Erythroblast (primary cell): ENCODE data around the gene KLHL3.

Experiments used
- GATA1 ChIP-seq: IDR thresholded peaks from 2 replicates; pipeline ENCODE4 v1.6.1; 2011; ENCODE audit warnings: low read depth, mild to moderate bottlenecking, control low read depth, low read length, moderate library complexity
- POLR2A ChIP-seq: IDR thresholded peaks from 2 replicates; pipeline ENCODE4 v1.6.1; 2011; ENCODE audit warnings: mild to moderate bottlenecking, low read length

DNA sequence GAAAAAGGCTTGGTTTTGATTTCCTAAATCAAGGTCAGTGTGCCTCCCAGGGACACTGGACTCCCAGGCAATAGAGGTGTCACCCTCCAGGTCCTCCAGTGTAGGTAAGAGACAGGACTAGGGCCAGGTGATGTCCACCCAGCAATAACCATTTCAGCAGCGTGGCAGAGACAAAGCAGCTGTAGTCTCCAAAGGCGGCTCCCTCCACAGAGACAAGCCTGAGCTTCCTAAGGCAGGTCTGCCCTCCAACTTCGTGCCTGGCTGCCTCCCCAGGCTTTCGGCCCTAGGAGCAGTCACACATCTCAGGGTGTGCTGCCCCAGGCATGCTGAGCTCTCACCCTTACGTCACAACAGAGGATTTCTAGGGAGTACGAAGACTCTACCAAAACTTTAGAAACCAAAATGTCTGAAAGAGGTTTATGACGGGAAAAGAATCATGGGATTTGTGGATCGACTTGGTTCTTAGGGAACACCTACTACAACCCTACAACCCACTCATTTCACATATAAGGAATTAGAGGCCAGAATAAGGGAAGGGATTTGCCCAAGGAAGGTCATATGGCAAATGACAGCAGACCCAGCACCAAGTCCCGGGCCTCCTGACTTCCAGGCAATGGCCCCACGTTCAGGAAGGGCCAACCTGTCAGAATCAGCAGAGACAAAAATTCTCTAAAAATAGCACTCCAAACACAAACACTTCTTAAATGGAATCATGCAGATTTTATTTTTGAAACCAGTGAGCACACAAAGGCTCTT, 105.5 kb downstream of the KLHL3 start:
- TF ChIP-seq POLR2A (no peak), GATA1 (no peak)
